ENCODE results near the gene FRMPD2.

- no peak for TF ChIP-seq TAF1 (conservative IDR thresholded peaks at IDR 0.05)
- no peak for TF ChIP-seq ATF3 (IDR thresholded peaks at IDR 0.05)
- TF ChIP-seq CTCF (IDR thresholded peaks at IDR 0.05; ENCODE audit: low read depth, low read length, missing input control): no peak
- TF ChIP-seq RXRA (IDR thresholded peaks at IDR 0.05): no peak
Observed at GRCh38 chr10:48291190-48291589, 16.7 kb upstream of the FRMPD2 start.
